ENCODE measurements around the gene SEMA4D.

Gene SEMA4D

GRCh38 chr9:89414670-89415324, 83.1 kb downstream of the SEMA4D start:
- TF ChIP-seq SPI1 (IDR thresholded peaks at IDR 0.05; ENCODE audit: borderline replicate concordance, low read depth) (no peak), POLR2AphosphoS5 (IDR thresholded peaks at IDR 0.05; ENCODE audit: low read depth) (no peak), REST (IDR thresholded peaks at IDR 0.05; ENCODE audit: insufficient replicate concordance, low read depth) (no peak), CTCF (IDR thresholded peaks at IDR 0.05; ENCODE audit: insufficient read depth, low read length) (no peak), GABPA (IDR thresholded peaks at IDR 0.05; ENCODE audit: low read depth) (no peak)
- no peak for DNase-seq (ENCODE audit: low read depth in 1 of 2, low spot score in 1 of 2)
- Histone ChIP-seq H3K27me3 (ENCODE audit: insufficient read depth, poor library complexity, severe bottlenecking) (no peaks in the 10 kb centered on the region), H3K27ac (replicated peaks) (no peak overlapping the region), H3K4me3 (replicated peaks; ENCODE audit: insufficient read depth, low read length) (no peak overlapping the region)

GRCh38 chr9:89413963-89414638, 83.8 kb downstream of the SEMA4D start:
- DNase-seq (ENCODE audit: low read depth in 1 of 2, low spot score in 1 of 2), result no peak
- TF ChIP-seq SPI1 (IDR thresholded peaks at IDR 0.05; ENCODE audit: borderline replicate concordance, low read depth), result no peak
- no peak for TF ChIP-seq POLR2AphosphoS5 (IDR thresholded peaks at IDR 0.05; ENCODE audit: low read depth)
- no peak for TF ChIP-seq CTCF (IDR thresholded peaks at IDR 0.05; ENCODE audit: insufficient read depth, low read length)
- TF ChIP-seq REST (IDR thresholded peaks at IDR 0.05; ENCODE audit: insufficient replicate concordance, low read depth), result no peak
- no peak for TF ChIP-seq GABPA (IDR thresholded peaks at IDR 0.05; ENCODE audit: low read depth)
- no peaks in the 10 kb centered on the region for H3K27me3 ChIP-seq (ENCODE audit: insufficient read depth, poor library complexity, severe bottlenecking)
- no peak overlapping the region for H3K4me3 ChIP-seq (replicated peaks; ENCODE audit: insufficient read depth, low read length)
- H3K27ac ChIP-seq (replicated peaks), result no peak overlapping the region

- Histone ChIP-seq H3K4me3 (replicated peaks; ENCODE audit: insufficient read depth, low read length) (no peak overlapping the region), H3K27me3 (ENCODE audit: insufficient read depth, poor library complexity, severe bottlenecking) (no peaks in the 10 kb centered on the region), H3K27ac (replicated peaks) (no peak overlapping the region)
- TF ChIP-seq REST (IDR thresholded peaks at IDR 0.05; ENCODE audit: insufficient replicate concordance, low read depth), result no peak
- no peak for TF ChIP-seq SPI1 (IDR thresholded peaks at IDR 0.05; ENCODE audit: borderline replicate concordance, low read depth)
- no peak for TF ChIP-seq POLR2AphosphoS5 (IDR thresholded peaks at IDR 0.05; ENCODE audit: low read depth)
- TF ChIP-seq GABPA (IDR thresholded peaks at IDR 0.05; ENCODE audit: low read depth), result no peak
- TF ChIP-seq CTCF (IDR thresholded peaks at IDR 0.05; ENCODE audit: insufficient read depth, low read length), result no peak
- no peak for DNase-seq (ENCODE audit: low read depth in 1 of 2, low spot score in 1 of 2)
These were observed 85.0 kb downstream of the SEMA4D start for GRCh38 chr9:89412951-89413350.

Measured in HL-60 (cell line).